KG1 (cell line): ENCODE data around the gene P2RY4.
"Not testable (repeated sequence)": the region's sequence is repeated elsewhere in the genome, so short reads cannot be mapped to it uniquely, and the experiment has no call there.

Source experiments
- DNase-seq: peaks from one replicate; lab custom pipeline; 2025; lab: John Stamatoyannopoulos, UW

Gene P2RY4

GRCh38 chrX:70243601-70244000 lies 16.4 kb downstream of the P2RY4 start:
- DNase-seq = not testable (repeated sequence)

GRCh38 chrX:70241501-70241900 lies 18.5 kb downstream of the P2RY4 start:
- DNase-seq = no peak

- DNase-seq = no peak
Observed at GRCh38 chrX:70240751-70241150, 19.3 kb downstream of the P2RY4 start.

- no peak for DNase-seq
Observed at GRCh38 chrX:70234355-70234754, 25.6 kb downstream of the P2RY4 start, which contains the start of gene AWAT1. AWAT1 (plus strand) TSS chrX:70234655; CDS start chrX:70234696, 41 bp downstream.

- DNase-seq = no peak
Observed at GRCh38 chrX:70231666-70232065, 28.3 kb downstream of the P2RY4 start.

GRCh38 chrX:70226687-70227086 lies 33.3 kb downstream of the P2RY4 start:
- DNase-seq = no peak

- DNase-seq = no peak
Observed at GRCh38 chrX:70226048-70226447, 34.0 kb downstream of the P2RY4 start.

GRCh38 chrX:70219938-70220764 lies 39.9 kb downstream of the P2RY4 start:
- DNase-seq = no peak

- DNase-seq = not testable (repeated sequence)
Observed at GRCh38 chrX:70209570-70209969, 50.4 kb downstream of the P2RY4 start.

- no peak for DNase-seq
Observed at GRCh38 chrX:70208479-70208878, 51.5 kb downstream of the P2RY4 start.
